ENCODE data around the gene AUP1.

Gene AUP1

GRCh38 chr2:74529357-74530238 lies at the start of gene AUP1, which contains the start of gene HTRA2:
Gene AUP1 (minus strand): TSS chr2:74529706. CDS start chr2:74529629, 77 bp downstream.
Gene HTRA2 (plus strand): TSS chr2:74529933. CDS start chr2:74530007, 74 bp downstream.
- H3K36me3 ChIP-seq (replicated peaks), result peaks cover 58% of the 10 kb centered on the region
- no peaks in the 10 kb centered on the region for H3K9me3 ChIP-seq
- H3K4me3 ChIP-seq, result peak within 1 kb of the TSS; percentile 80
- in situ Hi-C loops (cut with MboI; ENCODE audit: low sequenced_read_pairs), result no loop called here
- H3K4me1 ChIP-seq, result peaks cover 13% of the 10 kb centered on the region
- H3K27me3 ChIP-seq (ENCODE audit: low read depth), result no peaks in the 10 kb centered on the region
- peak; percentile 98 to 99 for DNase-seq (ENCODE audit: low spot score in 2 of 2)

GRCh38 chr2:74578408-74578807 lies 48.9 kb upstream of the AUP1 start:
- peaks cover 3% of the 10 kb centered on the region; the same call in 1 of the 2 replicates for H3K4me1 ChIP-seq
- H3K4me3 ChIP-seq, result no peak overlapping the region
- no peak for DNase-seq (ENCODE audit: low spot score in 2 of 2)
- no peaks in the 10 kb centered on the region for H3K9me3 ChIP-seq
- in situ Hi-C loops (cut with MboI; ENCODE audit: low sequenced_read_pairs), result loop anchor here (5.0 kb wide), 1 partner anchor 91 kb away; no protein-coding TSS in a partner anchor
- H3K36me3 ChIP-seq (replicated peaks), result no peaks in the 10 kb centered on the region
- no peaks in the 10 kb centered on the region for H3K27me3 ChIP-seq (ENCODE audit: low read depth)

- no peak for DNase-seq (ENCODE audit: low spot score in 2 of 2)
- Histone ChIP-seq H3K36me3 (replicated peaks) (no peaks in the 10 kb centered on the region), H3K4me1 (no peaks in the 10 kb centered on the region), H3K4me3 (no peak overlapping the region), H3K27me3 (ENCODE audit: low read depth) (no peaks in the 10 kb centered on the region), H3K9me3 (no peaks in the 10 kb centered on the region)
- in situ Hi-C loops (cut with MboI; ENCODE audit: low sequenced_read_pairs), result loop anchor here (5.0 kb wide), 1 partner anchor 90 kb away; no protein-coding TSS in a partner anchor
Observed at GRCh38 chr2:74577448-74577847, 47.9 kb upstream of the AUP1 start.

DNA sequence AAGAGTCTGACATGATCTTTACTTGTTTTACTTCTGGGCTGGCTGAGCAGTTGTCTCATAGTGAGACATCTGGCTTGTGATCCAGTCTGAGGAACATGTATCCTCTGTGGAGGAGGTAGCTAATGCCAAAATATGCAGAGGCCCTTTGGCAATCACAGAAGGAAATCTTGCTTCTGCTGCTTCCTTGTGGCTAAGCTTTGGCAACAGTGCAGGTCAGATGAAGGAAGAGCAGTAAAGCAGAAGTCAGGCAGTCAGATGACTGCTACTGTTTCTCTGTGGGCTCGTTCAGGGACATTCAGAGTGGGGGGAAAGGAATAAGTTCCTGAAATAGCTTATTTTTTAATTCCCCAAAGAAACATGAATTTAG lies 47.3 kb upstream of the AUP1 start:
- in situ Hi-C loops (cut with MboI; ENCODE audit: low sequenced_read_pairs), result loop anchor here (5.0 kb wide), 1 partner anchor 90 kb away; no protein-coding TSS in a partner anchor
- DNase-seq (ENCODE audit: low spot score in 2 of 2), result no peak
- H3K4me3 ChIP-seq, result no peak overlapping the region
- no peaks in the 10 kb centered on the region for H3K27me3 ChIP-seq (ENCODE audit: low read depth)
- H3K9me3 ChIP-seq, result no peaks in the 10 kb centered on the region
- H3K4me1 ChIP-seq, result no peaks in the 10 kb centered on the region
- no peaks in the 10 kb centered on the region for H3K36me3 ChIP-seq (replicated peaks)

GRCh38 chr2:74576211-74576862 lies 46.8 kb upstream of the AUP1 start:
- Histone ChIP-seq H3K9me3 (no peaks in the 10 kb centered on the region), H3K4me1 (no peaks in the 10 kb centered on the region), H3K36me3 (replicated peaks) (no peaks in the 10 kb centered on the region), H3K27me3 (ENCODE audit: low read depth) (no peaks in the 10 kb centered on the region), H3K4me3 (no peak overlapping the region)
- in situ Hi-C loops (cut with MboI; ENCODE audit: low sequenced_read_pairs), result loop anchor here (5.0 kb wide), 1 partner anchor 89 kb away; no protein-coding TSS in a partner anchor
- DNase-seq (ENCODE audit: low spot score in 2 of 2), result no peak

DNA sequence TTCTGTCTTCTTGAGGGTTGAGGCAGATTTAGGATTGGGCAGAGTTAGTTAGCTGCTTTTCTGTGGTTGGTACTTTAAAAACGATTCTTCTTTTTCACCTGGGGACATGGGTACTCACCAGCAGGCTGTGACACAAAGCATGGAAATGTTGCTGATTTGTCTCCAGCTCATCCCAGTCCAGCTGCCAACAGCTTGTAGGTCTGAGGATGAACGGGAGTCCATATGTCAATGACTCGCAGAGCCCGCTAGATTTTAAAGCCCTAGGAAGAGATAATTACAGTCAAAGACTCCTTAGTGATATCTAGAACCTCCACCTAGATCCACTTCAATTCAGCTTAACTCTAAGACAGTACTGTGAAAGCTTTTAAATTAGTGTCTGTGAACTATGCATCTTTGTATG lies 45.8 kb upstream of the AUP1 start:
- no peaks in the 10 kb centered on the region for H3K36me3 ChIP-seq (replicated peaks)
- in situ Hi-C loops (cut with MboI; ENCODE audit: low sequenced_read_pairs), result loop anchor here (5.0 kb wide), 1 partner anchor 88 kb away; no protein-coding TSS in a partner anchor
- no peak for DNase-seq (ENCODE audit: low spot score in 2 of 2)
- H3K4me3 ChIP-seq, result no peak overlapping the region
- H3K27me3 ChIP-seq (ENCODE audit: low read depth), result no peaks in the 10 kb centered on the region
- H3K4me1 ChIP-seq, result no peaks in the 10 kb centered on the region
- H3K9me3 ChIP-seq, result no peaks in the 10 kb centered on the region

DNA sequence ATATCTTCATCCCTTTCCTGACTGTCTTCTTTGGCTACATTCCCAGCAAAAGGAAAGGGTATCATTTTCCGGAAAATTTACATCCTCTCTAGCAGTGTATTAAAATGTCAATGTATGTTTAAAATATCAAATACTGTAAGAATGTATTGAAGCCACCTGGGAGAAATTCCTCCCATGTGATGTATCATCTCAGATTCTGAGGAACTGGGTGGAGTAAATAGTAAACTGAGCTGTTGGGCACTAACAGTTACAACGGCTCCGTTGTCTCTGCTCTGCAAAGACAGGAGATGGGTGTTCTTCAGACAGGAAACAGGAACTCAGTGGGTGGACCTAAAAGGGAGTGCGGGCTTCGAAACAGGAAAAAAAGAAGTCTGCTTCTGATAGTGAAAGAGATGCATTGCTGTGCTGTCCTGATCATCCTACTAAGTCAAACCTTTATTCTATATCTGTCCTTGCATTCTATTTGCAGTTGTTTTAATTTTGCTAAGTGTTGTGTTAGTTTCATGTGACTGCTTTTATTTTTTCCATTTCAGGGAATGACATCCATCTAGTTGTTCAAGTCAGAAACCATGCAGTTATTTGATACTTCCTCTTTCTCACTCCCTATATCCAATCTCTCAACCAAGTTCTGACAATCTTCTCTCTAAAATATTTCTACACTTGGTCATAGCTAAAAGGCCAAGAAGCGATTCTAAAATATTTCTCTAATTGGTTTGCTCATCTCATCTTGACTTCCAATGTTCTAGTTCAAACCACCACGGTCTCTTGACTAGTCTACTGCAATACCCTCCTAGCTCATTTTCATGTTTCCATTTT lies 44.4 kb upstream of the AUP1 start:
- Histone ChIP-seq H3K9me3 (no peaks in the 10 kb centered on the region), H3K4me1 (no peaks in the 10 kb centered on the region), H3K36me3 (replicated peaks) (no peaks in the 10 kb centered on the region), H3K4me3 (no peak overlapping the region), H3K27me3 (ENCODE audit: low read depth) (no peaks in the 10 kb centered on the region)
- DNase-seq (ENCODE audit: low spot score in 2 of 2), result no peak
- in situ Hi-C loops (cut with MboI; ENCODE audit: low sequenced_read_pairs), result no loop called here

GRCh38 chr2:74572178-74572925 lies 42.8 kb upstream of the AUP1 start:
- Histone ChIP-seq H3K36me3 (replicated peaks) (no peaks in the 10 kb centered on the region), H3K9me3 (no peaks in the 10 kb centered on the region), H3K4me3 (no peak overlapping the region), H3K27me3 (ENCODE audit: low read depth) (no peaks in the 10 kb centered on the region), H3K4me1 (no peaks in the 10 kb centered on the region)
- no peak for DNase-seq (ENCODE audit: low spot score in 2 of 2)
- in situ Hi-C loops (cut with MboI; ENCODE audit: low sequenced_read_pairs), result no loop called here

DNA sequence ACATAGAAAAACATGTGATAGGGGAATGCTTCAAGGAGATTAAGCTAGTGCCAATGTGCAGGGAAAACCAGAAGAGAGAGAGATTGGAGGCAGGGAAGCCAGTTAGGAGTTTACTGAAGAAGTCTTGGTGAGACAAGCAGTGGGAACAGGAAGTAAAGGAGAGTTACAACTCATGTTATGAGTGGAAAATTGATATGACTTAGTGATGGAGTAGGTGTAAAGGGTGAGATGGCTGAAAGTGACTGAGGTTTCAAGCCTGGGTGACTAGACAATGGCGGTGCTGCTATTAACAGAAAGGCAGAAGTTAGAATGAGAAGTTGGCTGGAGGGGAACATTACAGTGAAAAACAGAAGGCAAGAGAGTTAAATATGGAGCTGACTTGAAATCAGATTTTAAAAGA lies 41.6 kb upstream of the AUP1 start:
- no peaks in the 10 kb centered on the region for H3K9me3 ChIP-seq
- H3K4me1 ChIP-seq, result no peaks in the 10 kb centered on the region
- H3K4me3 ChIP-seq, result no peak overlapping the region
- no peak for DNase-seq (ENCODE audit: low spot score in 2 of 2)
- H3K36me3 ChIP-seq (replicated peaks), result no peaks in the 10 kb centered on the region
- in situ Hi-C loops (cut with MboI; ENCODE audit: low sequenced_read_pairs), result no loop called here
- no peaks in the 10 kb centered on the region for H3K27me3 ChIP-seq (ENCODE audit: low read depth)

- Histone ChIP-seq H3K4me1 (no peaks in the 10 kb centered on the region), H3K9me3 (no peaks in the 10 kb centered on the region), H3K4me3 (no peak overlapping the region), H3K36me3 (replicated peaks) (no peaks in the 10 kb centered on the region), H3K27me3 (ENCODE audit: low read depth) (no peaks in the 10 kb centered on the region)
- no peak for DNase-seq (ENCODE audit: low spot score in 2 of 2)
- in situ Hi-C loops (cut with MboI; ENCODE audit: low sequenced_read_pairs), result no loop called here
Observed at GRCh38 chr2:74569686-74570085, 40.2 kb upstream of the AUP1 start.

DNA sequence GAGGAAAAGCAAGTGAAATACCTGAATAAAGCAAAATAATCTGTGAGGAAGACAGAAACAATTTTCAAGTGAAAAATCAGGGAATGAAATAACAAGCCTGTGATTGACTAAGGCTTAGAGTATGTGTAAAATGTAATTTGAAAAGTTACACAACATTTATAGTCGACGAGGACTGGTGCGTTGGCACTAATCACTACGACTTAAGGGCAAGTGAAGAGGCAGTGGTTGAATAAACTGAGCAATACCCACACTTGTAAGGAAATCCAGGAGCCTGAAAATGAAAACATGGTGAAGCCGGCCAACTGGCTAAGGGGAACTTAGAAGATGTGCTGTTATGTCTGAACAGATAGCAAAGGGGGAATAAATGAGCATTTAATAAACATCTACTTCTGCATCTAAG lies 38.4 kb upstream of the AUP1 start:
- in situ Hi-C loops (cut with MboI; ENCODE audit: low sequenced_read_pairs), result no loop called here
- no peaks in the 10 kb centered on the region for H3K36me3 ChIP-seq (replicated peaks)
- DNase-seq (ENCODE audit: low spot score in 2 of 2), result no peak
- H3K4me1 ChIP-seq, result no peaks in the 10 kb centered on the region
- no peaks in the 10 kb centered on the region for H3K9me3 ChIP-seq
- H3K4me3 ChIP-seq, result no peak overlapping the region
- no peaks in the 10 kb centered on the region for H3K27me3 ChIP-seq (ENCODE audit: low read depth)

GRCh38 chr2:74566754-74567085 lies 37.2 kb upstream of the AUP1 start:
- Histone ChIP-seq H3K4me1 (no peaks in the 10 kb centered on the region), H3K4me3 (no peak overlapping the region), H3K36me3 (replicated peaks) (no peaks in the 10 kb centered on the region), H3K9me3 (no peaks in the 10 kb centered on the region), H3K27me3 (ENCODE audit: low read depth) (no peaks in the 10 kb centered on the region; the same call in 1 of the 2 replicates)
- no peak for DNase-seq (ENCODE audit: low spot score in 2 of 2)
- in situ Hi-C loops (cut with MboI; ENCODE audit: low sequenced_read_pairs), result no loop called here
